NCI-H526 treated with DMSO at 0.1 percent for 48 hours (cell line): ENCODE data around the gene NPW.

ENCODE experiments used
- DNase-seq: peaks from one replicate; lab custom pipeline; 2025; lab: John Stamatoyannopoulos, UW

NPW gene

GRCh38 chr16:2019518-2019920, at the start of gene NPW:
Gene NPW (plus strand): TSS chr16:2019785.
- DNase-seq, result no peak

GRCh38 chr16:1971796-1972489, 47.6 kb upstream of the NPW start, which contains the start of gene TBL3:
Gene TBL3 (plus strand): TSS chr16:1972053. CDS start chr16:1972165, 112 bp downstream.
- peak; percentile 75 for DNase-seq

DNA sequence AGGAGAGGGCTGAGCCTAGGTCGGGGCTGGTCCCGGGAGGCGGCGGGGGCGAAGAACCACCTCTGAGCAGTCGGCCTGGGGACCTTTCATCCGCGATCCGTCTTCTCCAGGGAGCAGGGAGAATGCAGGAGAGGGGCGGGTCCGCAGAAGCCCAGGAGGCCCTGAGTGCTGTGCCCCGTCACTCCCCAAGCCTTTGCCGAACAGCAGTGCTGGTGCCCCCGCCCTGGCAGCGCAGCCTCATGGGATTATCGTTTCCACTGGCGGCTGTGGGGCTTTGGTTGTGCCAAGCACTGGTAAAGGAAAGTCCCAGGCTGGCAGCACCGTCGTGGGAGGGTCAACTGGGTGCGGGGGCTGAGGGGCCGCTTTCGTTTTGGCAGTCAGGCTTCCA, 47.1 kb upstream of the NPW start:
- DNase-seq, result no peak

DNA sequence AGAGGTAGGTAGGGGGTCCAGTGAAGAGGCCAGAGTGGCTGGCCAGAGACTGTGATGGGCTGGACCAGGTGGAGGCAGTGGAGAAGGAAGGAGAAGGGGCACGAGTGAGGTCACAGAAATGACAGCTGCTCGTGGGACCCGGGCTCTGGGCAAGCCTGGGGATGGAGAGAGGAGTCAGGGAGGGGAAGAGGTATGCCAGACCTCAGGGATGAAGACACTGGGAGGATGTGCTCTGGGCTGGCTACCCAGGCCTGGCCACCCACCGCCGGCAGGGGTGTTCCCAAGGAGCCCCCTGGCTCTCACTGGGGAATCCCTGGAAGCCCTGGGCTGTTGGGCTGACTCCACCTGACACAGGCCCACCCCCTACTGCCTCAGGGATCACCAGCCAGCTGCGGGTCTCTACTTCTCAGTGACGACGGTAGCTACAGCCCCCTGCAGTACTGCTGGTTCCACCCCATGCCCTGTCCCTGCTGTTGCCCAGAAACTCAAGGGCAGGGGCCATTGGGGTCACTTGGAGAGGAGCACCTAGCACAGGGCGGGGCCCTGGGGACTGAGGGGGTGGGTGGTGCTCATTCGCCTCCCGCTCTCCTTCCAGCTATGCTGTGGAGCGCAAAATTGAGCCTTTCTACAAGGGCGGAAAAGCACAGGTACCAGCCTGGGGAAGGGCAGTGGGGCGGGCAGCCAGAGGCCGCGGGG, 46.0 kb upstream of the NPW start:
- no peak for DNase-seq

DNA sequence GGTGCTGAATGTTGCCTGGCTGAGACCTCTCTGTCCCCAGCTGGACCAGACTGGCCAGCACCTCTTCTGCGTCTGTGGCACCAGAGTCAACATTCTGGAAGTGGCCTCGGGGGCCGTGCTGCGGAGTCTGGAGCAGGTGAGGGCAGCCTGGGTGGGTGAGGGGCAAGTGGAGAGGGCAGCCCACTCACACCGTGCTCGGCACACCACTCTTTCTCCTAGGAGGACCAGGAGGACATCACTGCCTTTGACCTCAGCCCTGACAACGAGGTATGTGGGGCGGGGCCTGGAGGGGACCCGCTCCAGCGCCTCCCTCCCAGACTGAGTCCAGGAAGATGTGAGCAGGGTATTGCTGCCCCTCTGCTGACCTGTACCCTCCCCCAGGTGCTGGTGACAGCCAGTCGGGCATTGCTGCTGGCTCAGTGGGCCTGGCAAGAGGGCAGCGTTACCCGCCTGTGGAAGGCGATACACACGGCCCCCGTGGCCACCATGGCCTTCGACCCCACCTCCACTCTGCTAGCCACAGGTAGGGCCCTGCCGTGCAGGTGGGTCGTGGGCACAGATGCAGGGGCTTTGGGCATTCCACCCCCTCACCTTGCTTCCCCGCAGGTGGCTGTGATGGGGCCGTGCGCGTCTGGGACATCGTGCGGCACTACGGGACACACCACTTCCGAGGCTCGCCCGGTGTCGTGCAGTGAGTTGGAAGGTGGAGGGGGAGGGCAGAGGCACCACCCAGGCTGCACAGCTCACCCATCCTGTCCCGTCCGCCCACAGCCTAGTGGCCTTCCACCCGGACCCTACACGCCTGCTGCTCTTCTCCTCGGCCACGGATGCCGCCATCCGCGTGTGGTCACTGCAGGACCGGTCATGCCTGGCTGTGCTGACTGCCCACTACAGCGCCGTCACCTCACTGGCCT, 45.2 kb upstream of the NPW start:
- DNase-seq, result no peak

- no peak for DNase-seq
These were observed 44.0 kb upstream of the NPW start for GRCh38 chr16:1975432-1976215.

GRCh38 chr16:1976216-1976520, 43.4 kb upstream of the NPW start:
- DNase-seq, result no peak

DNA sequence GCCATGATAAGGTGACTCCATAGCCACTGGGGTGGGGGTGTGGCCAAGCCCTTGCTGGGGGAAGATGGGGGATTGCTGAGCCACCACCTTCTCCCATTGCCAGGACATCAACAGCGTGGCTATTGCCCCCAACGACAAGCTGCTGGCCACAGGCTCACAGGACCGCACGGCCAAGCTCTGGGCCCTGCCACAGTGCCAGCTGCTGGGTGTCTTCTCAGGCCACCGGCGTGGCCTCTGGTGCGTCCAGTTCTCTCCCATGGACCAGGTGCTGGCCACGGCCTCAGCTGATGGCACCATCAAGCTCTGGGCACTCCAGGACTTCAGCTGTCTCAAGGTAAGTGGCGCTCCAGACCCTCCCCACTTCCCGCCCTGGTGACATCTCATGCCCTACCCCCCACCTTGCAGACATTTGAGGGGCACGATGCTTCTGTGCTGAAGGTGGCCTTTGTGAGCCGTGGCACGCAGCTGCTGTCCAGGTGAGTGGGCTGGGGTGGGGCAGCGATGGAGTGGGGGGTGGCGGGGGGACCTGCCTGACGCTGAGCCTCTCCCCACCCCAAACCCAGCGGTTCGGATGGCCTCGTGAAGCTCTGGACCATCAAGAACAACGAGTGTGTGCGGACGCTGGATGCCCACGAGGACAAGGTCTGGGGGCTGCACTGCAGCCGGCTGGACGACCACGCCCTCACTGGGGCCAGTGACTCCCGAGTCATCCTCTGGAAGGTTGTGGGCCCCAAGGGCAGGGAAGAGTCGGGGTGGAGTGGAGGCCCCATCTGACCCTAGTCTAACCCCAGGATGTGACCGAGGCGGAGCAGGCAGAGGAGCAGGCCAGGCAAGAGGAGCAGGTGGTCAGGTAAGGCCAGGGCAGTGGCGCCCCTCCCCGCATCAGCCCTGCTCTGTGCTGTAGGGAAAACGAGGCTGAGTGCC, 42.4 kb upstream of the NPW start:
- DNase-seq, result no peak

DNA sequence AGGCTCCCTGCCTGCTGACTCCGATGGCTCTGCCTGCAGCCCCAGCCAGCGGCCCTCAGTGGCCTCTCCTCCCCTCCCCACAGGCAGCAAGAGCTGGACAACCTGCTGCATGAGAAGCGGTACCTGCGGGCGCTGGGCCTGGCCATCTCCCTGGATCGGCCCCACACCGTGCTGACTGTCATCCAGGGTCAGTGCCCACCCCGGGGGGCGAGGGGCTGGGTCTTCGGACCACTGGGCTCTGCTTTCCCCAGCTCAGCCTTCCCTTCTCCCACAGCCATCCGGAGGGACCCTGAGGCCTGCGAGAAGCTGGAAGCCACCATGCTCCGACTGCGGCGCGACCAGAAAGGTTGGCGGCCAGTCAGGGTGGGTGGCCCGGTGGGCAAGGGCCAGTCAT, 41.7 kb upstream of the NPW start:
- no peak for DNase-seq

- no peak for DNase-seq
These were observed 41.0 kb upstream of the NPW start for GRCh38 chr16:1978476-1979120.

- peak; percentile 34 for DNase-seq
These were observed 40.1 kb upstream of the NPW start for GRCh38 chr16:1979271-1980029.

GRCh38 chr16:1980030-1980769, 39.4 kb upstream of the NPW start:
- no peak for DNase-seq

- no peak for DNase-seq
These were observed 38.9 kb upstream of the NPW start for GRCh38 chr16:1980770-1981087.

DNA sequence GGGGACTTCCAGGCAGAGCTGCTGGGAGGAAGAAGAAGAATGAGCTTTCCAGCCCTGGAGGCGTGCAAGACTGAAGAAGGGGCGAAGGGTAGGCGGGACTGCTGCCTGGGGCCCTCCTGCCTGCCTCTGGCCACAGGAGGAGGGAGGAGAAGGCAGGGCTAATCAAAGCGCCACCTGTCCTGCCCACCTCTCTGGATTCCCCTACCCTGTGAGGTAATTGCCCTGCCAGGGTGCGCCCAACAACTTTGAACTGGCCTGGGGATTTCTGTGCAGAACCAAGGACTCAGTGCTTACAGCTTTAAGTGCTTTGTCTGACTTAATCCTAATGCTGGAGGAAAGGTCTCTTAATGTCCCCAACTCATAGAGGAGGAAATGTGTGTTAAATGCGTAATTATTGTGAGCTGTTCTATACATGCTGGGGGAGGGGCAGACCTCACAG, 38.2 kb upstream of the NPW start, which contains the start of gene NOXO1:
Gene NOXO1, minus strand, starts transcription at position 72 of the 439 bp plus-strand sequence. CDS start 290 bp downstream, outside the sequence.
- no peak for DNase-seq

GRCh38 chr16:1982013-1982433, 37.6 kb upstream of the NPW start:
- DNase-seq, result peak; percentile 37

- no peak for DNase-seq
These were observed 36.5 kb upstream of the NPW start for GRCh38 chr16:1982991-1983543.

DNA sequence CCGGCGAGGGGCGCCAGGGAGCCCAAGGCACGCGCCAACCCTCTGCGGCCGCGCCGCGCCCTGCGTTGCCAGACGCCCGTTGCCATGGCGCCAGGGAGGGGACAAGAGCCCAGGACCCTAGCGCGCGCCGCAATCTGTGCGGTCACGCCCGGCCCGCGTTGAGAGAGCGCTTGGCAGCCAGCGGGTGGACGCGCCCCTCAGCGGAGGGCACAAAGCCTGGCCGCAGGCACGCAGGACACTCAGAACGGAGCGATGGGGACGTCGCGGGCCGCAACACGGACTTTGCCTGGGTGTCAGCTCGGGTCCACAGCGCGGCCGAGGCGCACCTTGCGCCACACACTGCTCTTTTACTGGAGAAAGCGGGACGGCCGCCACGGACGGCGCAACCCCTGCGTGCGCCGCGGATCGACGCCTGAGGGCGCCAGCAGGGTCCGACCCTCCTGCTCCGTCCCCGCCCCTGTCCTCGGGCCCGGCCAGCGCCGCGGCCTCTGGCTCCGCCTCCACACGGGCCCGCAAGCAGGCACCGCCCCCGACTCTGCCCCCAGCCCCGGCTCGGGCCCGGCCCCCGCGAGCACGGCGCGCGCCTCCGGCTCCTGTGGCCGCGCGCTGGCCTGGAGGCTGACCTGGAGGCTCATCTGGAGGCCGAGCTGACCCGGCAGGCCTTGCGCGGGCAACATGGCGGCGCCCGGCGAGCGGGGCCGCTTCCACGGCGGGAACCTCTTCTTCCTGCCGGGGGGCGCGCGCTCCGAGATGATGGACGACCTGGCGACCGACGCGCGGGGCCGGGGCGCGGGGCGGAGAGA, 35.8 kb upstream of the NPW start, which contains the start of gene GFER:
Gene GFER, plus strand, starts transcription at position 650 of the 803 bp plus-strand sequence. Its CDS starts 26 bp downstream, at position 676.
- peak; percentile 64 for DNase-seq
